Heart left ventricle (tissue), 13 donors: Measurements from ENCODE around the gene CACNA1G.

ENCODE experiments used
- POLR2A ChIP-seq, 2 donors: fragments of 450-650 bp; IDR thresholded peaks; one replicate each; pipeline ENCODE4 v1.6.1; 2017; ENCODE audit warnings: antibody characterized with exemption in 2 of 2, mild to moderate bottlenecking in 2 of 2, moderate library complexity in 2 of 2
- TF ChIP-seq, protein P1 (sequence below), 12 donors: fragments of 200-600 bp; sonication (generic) in 4 of 12; IDR thresholded peaks; one replicate each; pipeline versions ENCODE4 v1.5.0 to v1.8.0; 2018 to 2022; ENCODE audit warnings: antibody characterized with exemption in 12 of 12, mild to moderate bottlenecking in 5 of 12
- donor health status: ischemic (EF 13 %, LVEDD 7.1; RV severe dilation, severe dysfunction).
- donor health status: DM: no; HTN: yes; CAD: no.
- donor health status: DM: no; HTN: no; CAD: no.
- donor health status: ischemic (EF 25% LVEDD 6.9; RV normal size, moderate dysfunction).
- donor health status: ischemic (EF 25% LVEDD 5.7; RV mildly dilated, moderate dysfunction).
- donor health status: ischemic (EF 35%, LVEDD 5.7; RV mildly dilated, moderate dysfunction).
- donor health status: nonischemic (EF 11% LVEDD 7.7; RV severe dilation, severe dysfunction).
- donor health status: DM: yes; HTN: yes; CAD: no.
- donor health status: PGD.
- donor health status: ischemic (EF 29% LVEDD 5.4; RV normal size, mild dysfunction).
- donor health status: nonischemic (EF 23%, LVEDD 6.1; RV moderate dilation, normal function).

DNA sequence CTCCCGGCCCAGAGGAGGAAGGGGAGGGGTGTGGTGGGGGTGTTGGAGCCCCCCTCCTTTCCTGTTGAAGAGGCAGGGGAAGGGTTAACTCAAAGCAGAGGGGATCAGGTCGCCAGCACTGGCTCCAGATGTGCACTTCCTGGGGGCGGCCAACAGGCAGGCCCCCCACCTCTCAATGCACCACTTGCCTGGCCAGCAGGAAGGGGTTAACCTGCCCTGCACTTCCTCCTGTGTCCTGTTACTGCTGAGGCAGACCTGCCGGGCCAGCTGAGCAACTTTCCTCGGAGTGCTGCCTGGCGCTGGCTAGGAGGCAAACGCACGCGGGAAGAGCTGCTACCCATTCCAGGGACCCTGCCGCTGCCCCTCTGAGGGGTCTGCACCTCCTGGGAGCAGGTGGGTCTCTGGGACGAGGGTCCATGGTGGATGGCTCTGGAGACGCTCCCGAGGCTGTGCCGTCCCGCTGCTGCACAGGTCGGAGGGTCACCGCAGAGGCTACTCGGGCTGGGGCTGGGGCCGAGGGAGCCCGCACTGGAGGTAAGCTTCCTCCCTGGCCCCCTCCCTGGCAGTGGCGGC lies 28.0 kb upstream of the CACNA1G start, which contains the start of gene EPN3:
- TF ChIP-seq, protein P1, sequence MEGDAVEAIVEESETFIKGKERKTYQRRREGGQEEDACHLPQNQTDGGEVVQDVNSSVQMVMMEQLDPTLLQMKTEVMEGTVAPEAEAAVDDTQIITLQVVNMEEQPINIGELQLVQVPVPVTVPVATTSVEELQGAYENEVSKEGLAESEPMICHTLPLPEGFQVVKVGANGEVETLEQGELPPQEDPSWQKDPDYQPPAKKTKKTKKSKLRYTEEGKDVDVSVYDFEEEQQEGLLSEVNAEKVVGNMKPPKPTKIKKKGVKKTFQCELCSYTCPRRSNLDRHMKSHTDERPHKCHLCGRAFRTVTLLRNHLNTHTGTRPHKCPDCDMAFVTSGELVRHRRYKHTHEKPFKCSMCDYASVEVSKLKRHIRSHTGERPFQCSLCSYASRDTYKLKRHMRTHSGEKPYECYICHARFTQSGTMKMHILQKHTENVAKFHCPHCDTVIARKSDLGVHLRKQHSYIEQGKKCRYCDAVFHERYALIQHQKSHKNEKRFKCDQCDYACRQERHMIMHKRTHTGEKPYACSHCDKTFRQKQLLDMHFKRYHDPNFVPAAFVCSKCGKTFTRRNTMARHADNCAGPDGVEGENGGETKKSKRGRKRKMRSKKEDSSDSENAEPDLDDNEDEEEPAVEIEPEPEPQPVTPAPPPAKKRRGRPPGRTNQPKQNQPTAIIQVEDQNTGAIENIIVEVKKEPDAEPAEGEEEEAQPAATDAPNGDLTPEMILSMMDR (IDR thresholded peaks at IDR 0.05) = no peak
- no peak for TF ChIP-seq POLR2A (IDR thresholded peaks at IDR 0.05)
